Measurements from ENCODE around the gene NOP56. TPM values are rescaled to one million over a fixed set of nuclear protein-coding genes. Genes with fewer than 3 reads are reported as not detected.
A peak's percentile ranks its signal among the peaks of the same experiment; 100 is the strongest.

Gene NOP56
- total RNA-seq, 1 donor from 2014 or later, result 517 TPM

DNA sequence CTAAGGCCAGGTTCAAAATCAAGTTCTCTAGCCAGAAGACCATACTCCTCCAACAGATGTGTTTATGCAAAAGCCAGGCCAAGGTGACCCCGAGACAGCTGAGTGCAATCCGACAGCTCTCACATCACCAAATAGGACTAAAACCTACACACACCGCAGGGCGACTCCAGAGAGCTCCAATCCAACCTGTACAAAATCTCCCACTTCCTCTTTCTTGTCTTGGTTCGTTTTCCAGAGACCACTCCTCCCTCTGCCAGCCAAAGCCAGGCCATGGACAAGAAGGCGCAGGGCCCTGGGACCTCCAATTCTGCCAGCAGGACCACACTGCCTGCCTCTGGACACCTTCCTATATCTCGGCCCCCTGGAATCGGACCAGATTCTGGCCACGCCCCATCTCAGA lies 11.5 kb upstream of the NOP56 start:
- Mint-ChIP-seq H3K9me3 (no peaks in the 10 kb centered on the region), H3K4me1 (no peaks in the 10 kb centered on the region), H3K27ac (ENCODE audit: unreplicated experiment) (no peak overlapping the region), H3K36me3 (ENCODE audit: low read depth) (no peaks in the 10 kb centered on the region), H3K27me3 (ENCODE audit: low read depth) (peaks cover 10% of the 10 kb centered on the region), H3K4me3 (no peak overlapping the region)
- no peak for DNase-seq (ENCODE audit: low read depth, low spot score)
- TF ChIP-seq, protein P1, sequence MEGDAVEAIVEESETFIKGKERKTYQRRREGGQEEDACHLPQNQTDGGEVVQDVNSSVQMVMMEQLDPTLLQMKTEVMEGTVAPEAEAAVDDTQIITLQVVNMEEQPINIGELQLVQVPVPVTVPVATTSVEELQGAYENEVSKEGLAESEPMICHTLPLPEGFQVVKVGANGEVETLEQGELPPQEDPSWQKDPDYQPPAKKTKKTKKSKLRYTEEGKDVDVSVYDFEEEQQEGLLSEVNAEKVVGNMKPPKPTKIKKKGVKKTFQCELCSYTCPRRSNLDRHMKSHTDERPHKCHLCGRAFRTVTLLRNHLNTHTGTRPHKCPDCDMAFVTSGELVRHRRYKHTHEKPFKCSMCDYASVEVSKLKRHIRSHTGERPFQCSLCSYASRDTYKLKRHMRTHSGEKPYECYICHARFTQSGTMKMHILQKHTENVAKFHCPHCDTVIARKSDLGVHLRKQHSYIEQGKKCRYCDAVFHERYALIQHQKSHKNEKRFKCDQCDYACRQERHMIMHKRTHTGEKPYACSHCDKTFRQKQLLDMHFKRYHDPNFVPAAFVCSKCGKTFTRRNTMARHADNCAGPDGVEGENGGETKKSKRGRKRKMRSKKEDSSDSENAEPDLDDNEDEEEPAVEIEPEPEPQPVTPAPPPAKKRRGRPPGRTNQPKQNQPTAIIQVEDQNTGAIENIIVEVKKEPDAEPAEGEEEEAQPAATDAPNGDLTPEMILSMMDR (conservative IDR thresholded peaks at IDR 0.05), result no peak

DNA sequence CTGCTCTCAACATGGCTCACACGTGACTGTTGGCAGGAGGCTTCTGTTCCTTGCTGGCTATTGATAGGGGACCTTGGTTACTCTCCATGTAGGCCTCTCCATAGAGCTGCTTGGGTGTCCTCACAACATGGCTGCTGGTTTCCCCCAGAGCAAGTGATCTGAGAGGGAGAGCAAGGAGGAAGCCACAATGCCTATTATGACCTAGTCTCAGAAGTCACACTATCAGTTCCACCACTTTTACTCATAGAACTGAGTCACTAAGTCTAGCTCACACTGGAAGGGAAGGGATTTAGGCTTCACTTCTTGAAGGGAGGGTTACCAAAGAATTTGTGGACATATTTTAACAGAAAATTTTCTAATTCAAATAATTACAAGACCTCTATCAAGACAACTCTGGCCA lies 8.7 kb upstream of the NOP56 start:
- DNase-seq (ENCODE audit: low read depth, low spot score), result no peak
- Mint-ChIP-seq H3K9me3 (no peaks in the 10 kb centered on the region), H3K36me3 (ENCODE audit: low read depth) (no peaks in the 10 kb centered on the region), H3K27me3 (ENCODE audit: low read depth) (no peaks in the 10 kb centered on the region), H3K27ac (ENCODE audit: unreplicated experiment) (no peak overlapping the region), H3K4me1 (no peaks in the 10 kb centered on the region), H3K4me3 (no peak overlapping the region)
- TF ChIP-seq, protein P1 (conservative IDR thresholded peaks at IDR 0.05), result no peak

DNA sequence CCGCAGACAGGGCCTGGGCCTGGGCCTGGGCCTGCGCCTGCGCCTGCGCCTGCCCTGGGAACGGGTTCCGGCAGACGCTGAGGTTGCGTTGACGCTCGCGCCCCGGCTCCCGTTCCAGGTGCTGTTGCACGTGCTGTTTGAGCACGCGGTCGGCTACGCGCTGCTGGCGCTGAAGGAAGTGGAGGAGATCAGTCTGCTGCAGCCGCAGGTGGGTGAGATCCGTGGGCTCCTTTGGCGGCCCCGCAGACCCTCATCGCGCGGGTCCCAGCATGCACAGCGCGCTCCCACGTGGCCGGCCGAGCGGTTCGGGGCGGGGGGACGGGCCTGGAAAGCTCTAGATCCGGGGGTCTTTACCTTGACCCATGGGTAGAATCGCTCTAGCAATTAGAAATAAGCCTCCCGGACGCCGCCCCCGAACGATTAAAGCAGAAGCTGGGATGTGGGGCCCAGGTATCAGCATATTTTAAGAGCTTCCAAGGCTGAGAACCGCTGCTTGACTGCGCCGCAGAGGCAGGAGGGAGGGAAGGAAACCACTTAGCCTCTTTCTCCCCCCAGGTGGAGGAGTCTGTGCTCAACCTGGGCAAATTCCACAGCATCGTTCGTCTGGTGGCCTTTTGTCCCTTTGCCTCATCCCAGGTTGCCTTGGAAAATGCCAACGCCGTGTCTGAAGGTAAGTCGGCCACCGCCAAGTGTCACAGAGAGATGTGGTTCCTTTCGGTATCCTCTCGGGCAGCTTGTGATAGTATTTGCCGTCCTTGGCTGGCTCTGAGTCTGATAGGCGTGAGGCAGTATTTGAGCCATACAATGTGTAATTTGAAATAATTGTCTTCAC lies 508 bp downstream of the NOP56 start:
- H3K4me1 Mint-ChIP-seq, result peaks cover 31% of the 10 kb centered on the region
- DNase-seq (ENCODE audit: low read depth, low spot score), result peak; percentile 47
- no peaks in the 10 kb centered on the region for H3K9me3 Mint-ChIP-seq
- peaks cover 39% of the 10 kb centered on the region for H3K36me3 Mint-ChIP-seq (ENCODE audit: low read depth)
- H3K4me3 Mint-ChIP-seq, result peak overlapping the region; percentile 89
- H3K27me3 Mint-ChIP-seq (ENCODE audit: low read depth), result no peaks in the 10 kb centered on the region
- H3K27ac Mint-ChIP-seq (ENCODE audit: unreplicated experiment), result peak overlapping the region; percentile 92
- TF ChIP-seq, protein P1 (conservative IDR thresholded peaks at IDR 0.05), result no peak

DNA sequence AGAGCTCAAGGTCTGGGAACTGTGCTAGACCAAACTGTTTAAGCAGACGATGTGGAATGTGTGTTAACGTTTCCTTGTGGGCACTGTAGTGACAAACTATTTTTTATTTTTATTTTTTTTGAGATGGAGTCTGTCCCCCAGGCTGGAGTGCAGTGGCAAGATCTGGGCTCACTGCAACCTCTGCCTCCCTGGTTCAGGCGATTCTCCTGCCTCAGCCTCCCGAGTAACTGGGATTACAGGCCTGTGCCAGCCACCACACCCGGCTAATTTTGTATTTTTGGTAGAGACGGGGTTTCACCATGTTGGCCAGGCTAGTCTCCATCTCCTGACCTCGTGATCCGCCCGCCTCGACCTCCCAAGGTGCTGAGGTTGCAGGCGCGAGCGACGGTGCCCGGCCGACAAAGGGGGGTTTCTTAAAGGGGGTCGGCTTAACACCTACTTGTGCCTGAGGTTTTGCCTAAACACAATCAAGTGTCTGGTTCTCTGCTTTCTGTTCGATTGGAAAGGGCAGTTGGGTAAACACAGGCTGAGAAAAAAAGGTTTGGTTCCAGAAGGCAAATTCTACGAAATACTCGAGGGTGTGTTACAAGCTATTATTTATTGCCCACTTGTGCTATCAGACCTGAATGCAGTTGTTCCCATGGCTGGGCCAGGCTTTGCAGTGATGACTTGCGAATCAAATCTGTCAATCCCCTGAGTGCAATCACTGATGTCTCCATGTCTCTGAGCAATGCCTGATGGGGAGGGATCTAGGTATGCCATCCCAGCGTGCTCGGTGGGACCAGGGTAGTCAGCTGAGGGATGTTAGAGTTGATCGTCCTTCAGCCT lies 1.3 kb downstream of the NOP56 start:
- H3K27me3 Mint-ChIP-seq (ENCODE audit: low read depth), result no peaks in the 10 kb centered on the region
- H3K36me3 Mint-ChIP-seq (ENCODE audit: low read depth), result peaks cover 43% of the 10 kb centered on the region
- TF ChIP-seq, protein P1 (conservative IDR thresholded peaks at IDR 0.05), result no peak
- H3K4me3 Mint-ChIP-seq, result peak overlapping the region; percentile 89
- peaks cover 31% of the 10 kb centered on the region for H3K4me1 Mint-ChIP-seq
- DNase-seq (ENCODE audit: low read depth, low spot score), result no peak
- H3K9me3 Mint-ChIP-seq, result no peaks in the 10 kb centered on the region
- peak overlapping the region; percentile 50 for H3K27ac Mint-ChIP-seq (ENCODE audit: unreplicated experiment)

DNA sequence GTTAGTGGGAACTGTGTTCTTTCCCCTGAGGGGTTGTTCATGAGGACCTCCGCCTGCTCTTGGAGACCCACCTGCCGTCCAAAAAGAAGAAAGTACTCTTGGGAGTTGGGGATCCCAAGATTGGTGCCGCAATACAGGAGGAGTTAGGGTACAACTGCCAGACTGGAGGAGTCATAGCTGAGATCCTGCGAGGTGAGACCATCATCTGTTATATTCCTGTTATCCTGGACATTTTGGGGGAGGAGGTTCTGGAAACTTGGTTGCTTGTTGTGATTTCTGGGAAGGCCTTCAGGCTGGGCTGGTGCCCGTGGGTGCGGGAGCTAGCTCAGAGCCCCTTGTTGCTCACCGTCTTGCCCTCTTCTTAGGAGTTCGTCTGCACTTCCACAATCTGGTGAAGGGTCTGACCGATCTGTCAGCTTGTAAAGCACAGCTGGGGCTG lies 2.0 kb downstream of the NOP56 start:
- Mint-ChIP-seq H3K4me1 (peaks cover 31% of the 10 kb centered on the region), H3K27me3 (ENCODE audit: low read depth) (peaks cover under 1% of the 10 kb centered on the region), H3K27ac (ENCODE audit: unreplicated experiment) (peak overlapping the region; percentile 50), H3K9me3 (no peaks in the 10 kb centered on the region), H3K36me3 (ENCODE audit: low read depth) (peaks cover 48% of the 10 kb centered on the region), H3K4me3 (peak overlapping the region; percentile 89)
- TF ChIP-seq, protein P1 (conservative IDR thresholded peaks at IDR 0.05), result no peak
- no peak for DNase-seq (ENCODE audit: low read depth, low spot score)

Measured in neural crest cell (in vitro differentiated cells).